ENCODE data around the gene STK24.

STK24 gene

GRCh38 chr13:98517576-98518310, 59.2 kb downstream of the STK24 start:
- no peak for ATAC-seq
- TF ChIP-seq RARB (CRISPR knock-in tag; IDR thresholded peaks at IDR 0.05) (no peak), ZNF70 (CRISPR knock-in tag; IDR thresholded peaks at IDR 0.05) (no peak), PPARA (CRISPR knock-in tag; IDR thresholded peaks at IDR 0.05; ENCODE audit: borderline replicate concordance) (no peak), TCF4 (CRISPR knock-in tag; IDR thresholded peaks at IDR 0.05; ENCODE audit: borderline replicate concordance) (no peak), ZNF565 (CRISPR knock-in tag; conservative IDR thresholded peaks at IDR 0.05; ENCODE audit: low read depth) (no peak), ZC3H10 (CRISPR knock-in tag; IDR thresholded peaks at IDR 0.05) (no peak), CREB5 (CRISPR knock-in tag; IDR thresholded peaks at IDR 0.05; ENCODE audit: low read depth) (no peak)

- TF ChIP-seq TSHZ2 (CRISPR knock-in tag; IDR thresholded peaks at IDR 0.05) (no peak), ESRRG (CRISPR knock-in tag; IDR thresholded peaks at IDR 0.05) (no peak), TOX (CRISPR knock-in tag; IDR thresholded peaks at IDR 0.05; ENCODE audit: borderline replicate concordance) (no peak), CSRNP3 (CRISPR knock-in tag; IDR thresholded peaks at IDR 0.05) (no peak), TCF4 (CRISPR knock-in tag; IDR thresholded peaks at IDR 0.05; ENCODE audit: borderline replicate concordance) (no peak)
- no peak for ATAC-seq
Observed at GRCh38 chr13:98515818-98516465, 61.0 kb downstream of the STK24 start.

GRCh38 chr13:98514288-98514687, 62.6 kb downstream of the STK24 start:
- no peak for TF ChIP-seq TCF4 (CRISPR knock-in tag; IDR thresholded peaks at IDR 0.05; ENCODE audit: borderline replicate concordance)
- TF ChIP-seq POU6F1 (CRISPR knock-in tag; IDR thresholded peaks at IDR 0.05; ENCODE audit: borderline replicate concordance, low read depth), result no peak
- no peak for TF ChIP-seq ZNF70 (CRISPR knock-in tag; IDR thresholded peaks at IDR 0.05)
- TF ChIP-seq CREB5 (CRISPR knock-in tag; IDR thresholded peaks at IDR 0.05; ENCODE audit: low read depth), result no peak
- TF ChIP-seq ZNF8 (CRISPR knock-in tag; IDR thresholded peaks at IDR 0.05), result no peak
- TF ChIP-seq ESRRG (CRISPR knock-in tag; IDR thresholded peaks at IDR 0.05), result no peak
- ATAC-seq, result no peak

- no peak for ATAC-seq
- TF ChIP-seq GLIS3 (CRISPR knock-in tag; IDR thresholded peaks at IDR 0.05) (no peak), SNAI2 (CRISPR knock-in tag; IDR thresholded peaks at IDR 0.05) (no peak), TCF4 (CRISPR knock-in tag; IDR thresholded peaks at IDR 0.05; ENCODE audit: borderline replicate concordance) (no peak), TSHZ2 (CRISPR knock-in tag; IDR thresholded peaks at IDR 0.05) (no peak), TOX (CRISPR knock-in tag; IDR thresholded peaks at IDR 0.05; ENCODE audit: borderline replicate concordance) (no peak), RARB (CRISPR knock-in tag; IDR thresholded peaks at IDR 0.05) (no peak), ZC3H10 (CRISPR knock-in tag; IDR thresholded peaks at IDR 0.05) (no peak), OSR1 (CRISPR knock-in tag; IDR thresholded peaks at IDR 0.05) (no peak)
Observed at GRCh38 chr13:98513837-98514236, 63.1 kb downstream of the STK24 start.
